K562 treated with DMSO at 1 percent for 4 hours (cell line): ENCODE results near the gene USP3. TPM values are rescaled to one million over a fixed set of nuclear protein-coding genes. Genes with fewer than 3 reads are reported as not detected.

Experiments
- total RNA-seq: library from RNA; unstranded; fragments of 300-600 nt; gene quantifications from 2 replicates; pipeline ENCODE4 v1.2.3, GENCODE V29; 2022; ENCODE audit not compliant: insufficient read depth

USP3 gene, protein sequence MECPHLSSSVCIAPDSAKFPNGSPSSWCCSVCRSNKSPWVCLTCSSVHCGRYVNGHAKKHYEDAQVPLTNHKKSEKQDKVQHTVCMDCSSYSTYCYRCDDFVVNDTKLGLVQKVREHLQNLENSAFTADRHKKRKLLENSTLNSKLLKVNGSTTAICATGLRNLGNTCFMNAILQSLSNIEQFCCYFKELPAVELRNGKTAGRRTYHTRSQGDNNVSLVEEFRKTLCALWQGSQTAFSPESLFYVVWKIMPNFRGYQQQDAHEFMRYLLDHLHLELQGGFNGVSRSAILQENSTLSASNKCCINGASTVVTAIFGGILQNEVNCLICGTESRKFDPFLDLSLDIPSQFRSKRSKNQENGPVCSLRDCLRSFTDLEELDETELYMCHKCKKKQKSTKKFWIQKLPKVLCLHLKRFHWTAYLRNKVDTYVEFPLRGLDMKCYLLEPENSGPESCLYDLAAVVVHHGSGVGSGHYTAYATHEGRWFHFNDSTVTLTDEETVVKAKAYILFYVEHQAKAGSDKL
- total RNA-seq = 25.4 and 28.9 TPM in 2 replicates

DNA sequence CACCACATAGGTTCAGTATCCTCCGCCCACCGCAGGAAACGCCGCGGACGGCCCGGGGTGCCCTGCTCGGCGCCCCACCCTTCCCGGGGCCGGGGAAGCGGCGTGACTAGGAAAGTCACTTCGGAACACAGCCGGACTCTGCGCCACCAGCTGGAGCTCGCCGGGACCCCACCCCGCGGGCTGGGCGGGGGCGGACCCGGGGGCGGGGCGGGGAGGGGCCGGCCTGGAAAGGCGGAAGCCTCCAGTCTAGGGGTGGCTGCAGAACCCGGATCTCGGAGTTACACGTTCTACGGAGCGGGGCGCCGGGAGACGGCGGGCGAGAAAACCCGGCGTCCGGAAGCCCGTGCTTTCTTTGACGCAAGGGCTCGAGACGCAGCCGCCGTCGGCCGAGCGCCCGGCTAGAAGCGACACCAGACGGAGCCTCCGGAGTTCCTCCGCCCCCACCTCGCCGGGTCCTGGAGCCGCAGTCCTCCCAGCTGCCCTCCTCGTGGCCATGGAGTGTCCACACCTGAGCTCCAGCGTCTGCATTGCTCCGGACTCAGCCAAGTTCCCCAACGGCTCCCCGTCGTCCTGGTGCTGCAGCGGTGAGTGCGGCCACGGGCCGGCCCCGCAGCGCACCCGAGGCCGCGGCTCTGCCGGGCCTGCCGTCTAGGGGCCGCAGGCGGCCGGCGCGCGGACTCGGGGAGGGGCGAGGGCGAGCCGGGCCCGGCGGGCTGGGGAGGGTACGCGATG lies at the start of gene USP3:
TSS of gene USP3 (plus strand) at position 347 of the 732 bp plus-strand sequence. CDS start at position 494, 147 bp downstream.

GRCh38 chr15:63597038-63597790 lies 92.8 kb downstream of the USP3 start, which contains the start of gene FBXL22:
Gene FBXL22 (plus strand): TSS chr15:63597387. CDS start chr15:63597393, 6 bp downstream.

Other genes starting within 250 kb of the USP3 start
- gene APH1B, start 227.0 kb upstream of the USP3 start, total RNA-seq = 4.8 and 9.0 TPM in 2 replicates
- gene CA12, start 122.7 kb upstream of the USP3 start, total RNA-seq = 2.0 and 3.7 TPM in 2 replicates
- gene FBXL22, start 92.8 kb downstream of the USP3 start, total RNA-seq = not detected in 2 replicates